ENCODE data around the gene PCSK5.
A peak's percentile ranks its signal among the peaks of the same experiment; 100 is the strongest.

DNA sequence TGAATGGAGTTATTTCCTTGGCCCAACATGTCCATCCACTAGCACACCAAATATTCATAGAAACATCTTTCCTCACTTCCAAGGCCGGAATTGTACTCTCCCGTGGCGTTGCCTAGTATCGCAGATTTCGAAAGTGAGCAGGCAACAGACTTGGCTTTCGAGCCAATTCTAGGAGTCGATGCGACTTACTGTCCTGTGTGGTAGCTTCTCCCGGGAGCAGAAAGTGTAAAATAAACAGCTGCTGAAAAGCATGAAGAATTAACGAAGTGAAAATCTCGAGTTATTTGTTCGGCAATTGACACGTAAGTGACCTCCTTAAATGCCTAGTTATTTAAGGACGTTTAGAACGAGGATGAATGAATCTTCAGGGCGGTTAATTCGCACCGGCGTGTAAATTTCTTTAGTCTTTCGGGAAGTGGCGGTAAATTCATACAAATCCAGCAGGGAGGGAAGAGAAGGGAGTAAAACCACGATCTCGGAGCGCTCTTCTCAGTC, 449 bp upstream of the PCSK5 start:
- TF ChIP-seq POLR2A (IDR thresholded peaks at IDR 0.05) (no peak), POLR2AphosphoS5 (IDR thresholded peaks at IDR 0.05) (peak; percentile 30)
- TF ChIP-seq, protein P1, sequence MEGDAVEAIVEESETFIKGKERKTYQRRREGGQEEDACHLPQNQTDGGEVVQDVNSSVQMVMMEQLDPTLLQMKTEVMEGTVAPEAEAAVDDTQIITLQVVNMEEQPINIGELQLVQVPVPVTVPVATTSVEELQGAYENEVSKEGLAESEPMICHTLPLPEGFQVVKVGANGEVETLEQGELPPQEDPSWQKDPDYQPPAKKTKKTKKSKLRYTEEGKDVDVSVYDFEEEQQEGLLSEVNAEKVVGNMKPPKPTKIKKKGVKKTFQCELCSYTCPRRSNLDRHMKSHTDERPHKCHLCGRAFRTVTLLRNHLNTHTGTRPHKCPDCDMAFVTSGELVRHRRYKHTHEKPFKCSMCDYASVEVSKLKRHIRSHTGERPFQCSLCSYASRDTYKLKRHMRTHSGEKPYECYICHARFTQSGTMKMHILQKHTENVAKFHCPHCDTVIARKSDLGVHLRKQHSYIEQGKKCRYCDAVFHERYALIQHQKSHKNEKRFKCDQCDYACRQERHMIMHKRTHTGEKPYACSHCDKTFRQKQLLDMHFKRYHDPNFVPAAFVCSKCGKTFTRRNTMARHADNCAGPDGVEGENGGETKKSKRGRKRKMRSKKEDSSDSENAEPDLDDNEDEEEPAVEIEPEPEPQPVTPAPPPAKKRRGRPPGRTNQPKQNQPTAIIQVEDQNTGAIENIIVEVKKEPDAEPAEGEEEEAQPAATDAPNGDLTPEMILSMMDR (IDR thresholded peaks at IDR 0.05) = no peak

Measured in prostate gland (tissue), 2 donors.